NAMALWA (cell line): ENCODE data around the gene POU3F3.

Experiments
- DNase-seq: peaks from one replicate; pipeline ENCODE4 v3.0.0-alpha.2; 2015; ENCODE audit warnings: low spot score

The POU3F3 gene

GRCh38 chr2:104853534-104854497 lies at the start of gene POU3F3:
TSS of gene POU3F3 (plus strand) at chr2:104854115. CDS start at chr2:104855511, 1,396 bp downstream.
- DNase-seq, result no peak

GRCh38 chr2:104804148-104804890 lies 49.6 kb upstream of the POU3F3 start:
- no peak for DNase-seq

- no peak for DNase-seq
Observed at GRCh38 chr2:104812286-104812685, 41.6 kb upstream of the POU3F3 start.

GRCh38 chr2:104816143-104816542 lies 37.8 kb upstream of the POU3F3 start:
- no peak for DNase-seq

GRCh38 chr2:104818264-104818663 lies 35.7 kb upstream of the POU3F3 start:
- DNase-seq, result no peak

- DNase-seq, result no peak
Observed at GRCh38 chr2:104820126-104820525, 33.8 kb upstream of the POU3F3 start.

GRCh38 chr2:104825124-104825865 lies 28.6 kb upstream of the POU3F3 start:
- DNase-seq, result no peak

- DNase-seq, result no peak
Observed at GRCh38 chr2:104826016-104826415, 27.9 kb upstream of the POU3F3 start.

- DNase-seq, result no peak
Observed at GRCh38 chr2:104831742-104832141, 22.2 kb upstream of the POU3F3 start.

GRCh38 chr2:104834431-104835153 lies 19.3 kb upstream of the POU3F3 start:
- DNase-seq, result no peak

GRCh38 chr2:104836265-104836664 lies 17.6 kb upstream of the POU3F3 start:
- DNase-seq, result no peak

- no peak for DNase-seq
Observed at GRCh38 chr2:104836841-104837240, 17.1 kb upstream of the POU3F3 start.

- no peak for DNase-seq
Observed at GRCh38 chr2:104840156-104840555, 13.8 kb upstream of the POU3F3 start.

- no peak for DNase-seq
Observed at GRCh38 chr2:104840893-104841585, 12.9 kb upstream of the POU3F3 start.

- no peak for DNase-seq
Observed at GRCh38 chr2:104841744-104842143, 12.2 kb upstream of the POU3F3 start.

- no peak for DNase-seq
Observed at GRCh38 chr2:104844807-104845551, 8.9 kb upstream of the POU3F3 start.

- DNase-seq, result no peak
Observed at GRCh38 chr2:104845552-104845931, 8.4 kb upstream of the POU3F3 start.

- DNase-seq, result no peak
Observed at GRCh38 chr2:104845946-104846785, 7.7 kb upstream of the POU3F3 start.
